HepG2 (cell line): ENCODE measurements around the gene QKI. TPM values are rescaled to one million over a fixed set of nuclear protein-coding genes. Genes with fewer than 3 reads are reported as not detected.
A peak's percentile ranks its signal among the peaks of the same experiment; 100 is the strongest.

Experiments used
- ATAC-seq: fragments of 200-7000 bp; cut with Tn5 transposase; 3 replicates; pipeline ENCODE4 v1.9.1; 2020; ENCODE audit warnings: mild to moderate bottlenecking, moderate library complexity
- BruUV-seq: library from RNA; stranded (reverse); fragments of 400-500 nt; replicated peaks from 2 replicates; lab custom pipeline; 2021; lab: Mats Ljungman, UMichigan
- CTCF ChIA-PET: fragments of 300-600 bp; formaldehyde crosslinking; extraction: SDS; loops from one replicate; lab custom pipeline; 2021; ENCODE audit warnings: low total read pairs, inconsistent platforms, low intra/inter-chr PET ratio; lab: Yijun Ruan, JAX
- POLR2A ChIA-PET: fragments of 350-600 bp; sonication (Branson Sonifier 250); formaldehyde crosslinking; loops from one replicate; lab custom pipeline; 2020; ENCODE audit warnings: antibody characterized with exemption, inconsistent platforms; lab: Yijun Ruan, JAX
- DNase-seq: peaks from one replicate; pipeline ENCODE4 v3.0.0-alpha.2; 2015; ENCODE audit warnings: low spot score
- FAIRE-seq: peaks from 3 replicates; lab custom pipeline; 2011; peaks lifted over from hg19 to GRCh38; lab: Jason Lieb, UNC
- H2AFZ ChIP-seq: one replicate; pipeline ENCODE4 v1.6.1; 2011; ENCODE audit warnings: low read length, inconsistent platforms
- H3K27ac ChIP-seq: fragments of 300-600 bp; 3 replicates; pipeline ENCODE4 v1.8.0; 2011; ENCODE audit warnings: mixed run types, mild to moderate bottlenecking, mixed read lengths, low read length, inconsistent platforms; ENCODE audit not compliant: insufficient read depth; ENCODE audit errors: extremely low read length
- H3K27me3 ChIP-seq, 2 experiments: fragments of 200-600 bp in 1 of 2; 2 replicates in 1 of 2; 3 replicates in 1 of 2; pipeline versions ENCODE4 v1.6.0 to v1.8.0; 2011; ENCODE audit warnings: low read length in 2 of 2, mild to moderate bottlenecking in 2 of 2, moderate library complexity in 2 of 2, inconsistent platforms in 1 of 2; ENCODE audit not compliant: insufficient read depth in 2 of 2, control insufficient read depth in 1 of 2
- H3K36me3 ChIP-seq, 2 experiments: fragments of 200-600 bp in 1 of 2; replicated peaks in 1 of 2; 2 replicates in 1 of 2; 3 replicates in 1 of 2; pipeline versions ENCODE4 v1.5.1 to v1.8.0; 2011; ENCODE audit warnings: low read length in 2 of 2, inconsistent platforms in 1 of 2; ENCODE audit not compliant: insufficient read depth in 2 of 2, control insufficient read depth in 1 of 2
- H3K4me1 ChIP-seq: 2 replicates; pipeline ENCODE4 v1.5.1; 2012; ENCODE audit warnings: low read length, inconsistent platforms; ENCODE audit not compliant: insufficient read depth
- H3K4me2 ChIP-seq: 2 replicates; pipeline ENCODE4 v1.6.0; 2011; ENCODE audit warnings: low read depth, low read length, inconsistent platforms
- H3K4me3 ChIP-seq, 3 experiments: fragments of 200-600 bp in 1 of 3; sonication (generic), shearing (Covaris generic) in 1 of 3; replicated peaks in 1 of 3; 2 replicates each; pipeline ENCODE4 v1.5.1; 2011 to 2016; ENCODE audit warnings: low read length in 3 of 3, inconsistent platforms in 2 of 3, low read depth in 2 of 3, mild to moderate bottlenecking in 2 of 3, control low read depth in 1 of 3, mixed read lengths in 1 of 3; ENCODE audit not compliant: insufficient read depth in 1 of 3
- H3K79me2 ChIP-seq: one replicate; pipeline ENCODE4 v1.6.1; 2011; ENCODE audit warnings: low read length, inconsistent platforms; ENCODE audit not compliant: insufficient read depth
- H3K9ac ChIP-seq: 2 replicates; pipeline ENCODE4 v1.6.0; 2011; ENCODE audit warnings: mild to moderate bottlenecking, low read depth, low read length, inconsistent platforms; ENCODE audit not compliant: insufficient read depth
- H3K9me3 ChIP-seq: 2 replicates; pipeline ENCODE4 v1.5.1; 2012; ENCODE audit warnings: mild to moderate bottlenecking, low read length
- H4K20me1 ChIP-seq: 2 replicates; pipeline ENCODE4 v1.6.0; 2011; ENCODE audit warnings: inconsistent platforms, mild to moderate bottlenecking, low read length, moderate library complexity; ENCODE audit not compliant: insufficient read depth
- CC2D1A ChIP-seq: sonication (generic); formaldehyde crosslinking; IDR thresholded peaks from 2 replicates; pipeline ENCODE4 v1.8.1; 2023; ENCODE audit warnings: mild to moderate bottlenecking, missing genetic modification reagents
- GPBP1L1 ChIP-seq: sonication (generic); formaldehyde crosslinking; IDR thresholded peaks from 2 replicates; pipeline ENCODE4 v1.5.0; 2020; ENCODE audit warnings: mild to moderate bottlenecking, missing genetic modification reagents
- HCFC1 ChIP-seq: fragments of 150-350 bp; IDR thresholded peaks from 2 replicates; pipeline ENCODE4 v1.6.1; 2014; ENCODE audit warnings: low read depth, low read length
- HOMEZ ChIP-seq: IDR thresholded peaks from 2 replicates; pipeline ENCODE4 v1.6.1; 2016; ENCODE audit warnings: low read depth
- MAFK ChIP-seq, 2 experiments: IDR thresholded peaks in 1 of 2; conservative IDR thresholded peaks in 1 of 2; 2 replicates each; pipeline ENCODE4 v1.6.1; 2011; ENCODE audit warnings: improper control_type of control experiment in 2 of 2, low read length in 2 of 2
- XBP1 ChIP-seq: sonication (generic); formaldehyde crosslinking; IDR thresholded peaks from 2 replicates; pipeline ENCODE4 v1.5.0; 2020; ENCODE audit warnings: missing genetic modification reagents
- ZBTB33 ChIP-seq: sonication (generic); formaldehyde crosslinking; IDR thresholded peaks from 2 replicates; pipeline ENCODE4 v1.4.0; 2020; ENCODE audit warnings: missing genetic modification reagents
- ZNF709 ChIP-seq: sonication (generic); formaldehyde crosslinking; IDR thresholded peaks from 2 replicates; pipeline ENCODE4 v1.5.0; 2020; ENCODE audit warnings: mild to moderate bottlenecking, missing genetic modification reagents
- ZNF780A ChIP-seq: sonication (generic); formaldehyde crosslinking; IDR thresholded peaks from 2 replicates; pipeline ENCODE4 v1.8.0; 2022; ENCODE audit warnings: mild to moderate bottlenecking, missing genetic modification reagents, moderate library complexity
- ZXDC ChIP-seq: sonication (generic); formaldehyde crosslinking; IDR thresholded peaks from 2 replicates; pipeline ENCODE4 v1.5.0; 2020; ENCODE audit warnings: mild to moderate bottlenecking, missing genetic modification reagents
- WGBS: methylation state at CpG from one replicate; pipeline ENCODE4 v1.1.6; 2017; ENCODE audit warnings: low lambda C conversion rate; 5-methylcytosine and 5-hydroxymethylcytosine counted together
- in situ Hi-C: cut with HindIII; loops from 2 replicates; pipeline ENCODE4 v1.10.0; 2017; ENCODE audit warnings: low pct_unique_long_range_greater_than_20kb; ENCODE audit not compliant: extremely low pct_ligation_motif_present
- intact Hi-C: fragments of 100-400 bp; cut with micrococcal nuclease; formaldehyde crosslinking; loops from one replicate; pipeline ENCODE4 v1.10.0; 2022; ENCODE audit not compliant: unreplicated experiment
- polyA plus RNA-seq, 8 experiments: library from polyadenylated mRNA; depleted of rRNA in 3 of 8; stranded (reverse) in 7 of 8; unstranded in 1 of 8; fragments of >200 nt; fragmentation: Illumina TruSeq in 4 of 8; extraction: Trizol in 4 of 8; gene quantifications; 2 replicates each; pipeline versions ENCODE4 v1.2.1 to v1.2.3, GENCODE V29; 2011 to 2016; ENCODE audit warnings: low read depth in 4 of 8, missing spikeins in 1 of 8, mixed read lengths in 1 of 8; ENCODE audit not compliant: insufficient read depth in 1 of 8
- total RNA-seq, 5 experiments: library from RNA; depleted of rRNA; stranded (reverse); fragments of >200 nt; fragmentation: Illumina TruSeq; extraction: Trizol; gene quantifications; 2 replicates each; pipeline ENCODE4 v1.2.3, GENCODE V29; 2016; ENCODE audit warnings: low read depth in 1 of 5

The QKI gene
- total and polyA plus RNA-seq, 2 of the 13 experiments (the other 11 are each of a cell fraction or from before 2014, with no cell fraction given), result 136 to 137 TPM

- in situ Hi-C loops, result no loop called here
- ATAC-seq (no peak), FAIRE-seq (no peak), DNase-seq (no peak)
- Histone ChIP-seq H3K27me3 (no peaks in the 10 kb centered on the region), H4K20me1 (no peaks in the 10 kb centered on the region), H3K4me3 (no peak overlapping the region), H3K9ac (no peak overlapping the region), H3K9me3 (no peaks in the 10 kb centered on the region), H3K79me2 (no peaks in the 10 kb centered on the region), H3K4me2 (no peak overlapping the region), H2AFZ (no peak overlapping the region), H3K27ac (no peak overlapping the region), H3K4me1 (no peaks in the 10 kb centered on the region), H3K36me3 (peaks cover 4 to 17% of the 10 kb centered on the region in 2 experiments; a peak in 4 of 5 replicates)
- BruUV-seq, result no TSS peak
- WGBS, result 90% methylated on average over 5 of the region's 5 CpGs
- ChIA-PET CTCF (no interaction called here), POLR2A (no interaction called here)
- TF ChIP-seq HOMEZ (CRISPR knock-in tag) (0 out of 2 replicates have a peak, but pooled peaks have one; percentile 20), CC2D1A (CRISPR knock-in tag) (no peak)
- intact Hi-C loops, result no loop called here
Measured at GRCh38 chr6:163572612-163573011, 158.1 kb downstream of the QKI start.

GRCh38 chr6:163573503-163574179 is 159.1 kb downstream of the QKI start:
- Histone ChIP-seq H3K9ac (no peak overlapping the region), H3K4me2 (no peak overlapping the region), H3K79me2 (no peaks in the 10 kb centered on the region), H3K9me3 (no peaks in the 10 kb centered on the region), H4K20me1 (no peaks in the 10 kb centered on the region)
- 97% methylated on average over 4 of the region's 4 CpGs for WGBS
- POLR2A ChIA-PET, result no interaction called here
- TF ChIP-seq XBP1 (CRISPR knock-in tag) (no peak), HCFC1 (no peak), MAFK (conservative IDR thresholded peaks at IDR 0.05 in 1 of 2, IDR thresholded peaks at IDR 0.05 in 1 of 2; ENCODE audit: low read length in 2 of 2) (no peak), ZBTB33 (CRISPR knock-in tag) (no peak), ZNF780A (CRISPR knock-in tag) (no peak), ZXDC (CRISPR knock-in tag) (no peak), ZNF709 (no peak), GPBP1L1 (no peak)
- TF ChIP-seq, all 625 proteins: peak for 0
- in situ Hi-C loops (no loop called here), intact Hi-C loops (no loop called here)
- ATAC-seq (no peak), DNase-seq (no peak), FAIRE-seq (no peak)
- H3K4me3 ChIP-seq, result no peak overlapping the region
- H3K36me3 ChIP-seq, result peaks cover 4 to 17% of the 10 kb centered on the region in 2 experiments; a peak in 4 of 5 replicates
- H2AFZ ChIP-seq, result no peak overlapping the region
- H3K4me1 ChIP-seq, result no peaks in the 10 kb centered on the region
- no peak overlapping the region for H3K27ac ChIP-seq
- CTCF ChIA-PET, result no interaction called here
- BruUV-seq, result no TSS peak
- H3K27me3 ChIP-seq, result no peaks in the 10 kb centered on the region
